ENCODE results near the gene TMA16.
"Not testable (repeated sequence)": the region's sequence is repeated elsewhere in the genome, so short reads cannot be mapped to it uniquely, and the experiment has no call there.

The TMA16 gene

DNA sequence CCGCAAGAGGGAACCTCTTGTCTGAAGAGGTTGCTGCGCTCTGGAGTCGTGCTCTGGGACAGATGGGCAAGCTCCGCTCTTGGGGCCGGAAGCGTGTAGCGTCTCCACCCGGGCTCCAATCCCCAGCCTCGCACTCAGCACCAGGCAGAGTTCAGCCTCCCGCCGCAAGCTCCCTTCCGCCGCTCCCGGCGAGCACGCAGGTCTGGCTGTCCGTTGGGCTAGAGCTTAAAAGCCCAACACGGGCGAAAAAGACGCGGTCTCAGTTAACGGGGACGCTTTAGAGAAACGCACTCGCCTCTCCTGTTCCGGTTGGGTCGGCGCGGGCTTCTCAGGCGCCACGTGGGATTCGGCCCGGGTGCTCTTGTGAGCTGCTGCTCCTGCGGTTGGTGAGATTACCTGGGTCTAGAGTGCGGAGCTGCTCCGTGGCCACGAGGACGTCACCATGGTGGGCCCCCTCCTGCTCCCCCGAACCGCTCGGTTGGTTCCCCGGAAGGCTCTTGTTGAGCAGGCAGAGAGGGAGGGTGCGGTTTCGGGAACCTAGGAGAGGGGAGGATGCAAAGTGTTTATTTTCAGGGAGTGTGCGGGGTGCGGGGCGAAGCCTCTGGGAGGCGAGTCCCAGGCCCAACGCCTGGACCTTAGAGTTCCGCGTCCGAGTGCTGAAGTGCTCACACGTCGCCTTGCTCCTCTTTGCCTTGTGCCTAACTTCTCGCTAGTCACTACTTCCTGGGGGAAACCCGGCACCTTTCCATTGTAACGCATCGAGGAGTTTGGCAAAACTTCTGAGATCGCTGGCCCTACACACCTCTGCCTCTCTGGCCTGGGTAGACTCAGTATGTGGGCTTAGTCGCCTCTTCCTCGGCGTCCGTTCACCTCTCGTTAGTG is at the start of gene TMA16:
TMA16 (plus strand) TSS at position 331 of the 882 bp plus-strand sequence; CDS start at position 443, 112 bp downstream.
- peak; percentile 77 for DNase-seq

DNA sequence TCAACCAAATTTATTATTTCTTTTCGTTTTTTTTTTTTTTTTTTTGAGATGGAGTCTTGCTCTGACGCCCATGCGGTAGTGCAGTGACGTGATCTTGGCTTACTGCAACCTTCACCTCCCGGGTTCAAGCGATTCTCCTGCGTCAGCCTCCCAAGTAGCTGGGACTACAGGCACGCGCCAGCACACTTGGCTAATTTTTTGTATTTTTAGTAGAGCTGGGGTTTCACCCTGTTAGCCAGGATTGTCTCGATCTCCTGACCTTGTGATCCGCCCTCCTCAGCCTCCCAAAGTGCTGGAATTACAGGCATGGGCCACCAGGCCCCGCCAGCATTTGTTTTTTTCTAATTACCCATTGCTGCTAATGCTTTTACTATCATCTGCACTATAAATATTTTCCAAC is 47.5 kb upstream of the TMA16 start:
- not testable (repeated sequence) for DNase-seq

DNA sequence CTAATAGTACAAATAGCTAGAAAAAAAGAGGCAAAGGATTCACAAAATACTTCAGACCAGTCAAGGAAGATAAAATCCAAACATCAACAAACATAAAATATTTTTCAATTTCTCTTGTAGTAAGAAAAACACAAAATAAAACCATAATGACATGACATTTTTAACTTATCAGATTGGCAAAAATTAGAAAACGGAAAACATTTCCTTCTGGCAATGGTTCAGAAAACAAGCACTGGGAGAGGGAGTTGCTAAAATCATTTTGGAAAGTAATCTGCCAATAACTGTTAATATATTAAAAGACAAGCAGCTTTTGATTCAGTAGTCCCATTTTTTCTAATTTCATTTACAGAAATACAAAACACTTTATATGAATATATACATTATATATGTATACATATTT is 47.0 kb upstream of the TMA16 start:
- DNase-seq = no peak

DNA sequence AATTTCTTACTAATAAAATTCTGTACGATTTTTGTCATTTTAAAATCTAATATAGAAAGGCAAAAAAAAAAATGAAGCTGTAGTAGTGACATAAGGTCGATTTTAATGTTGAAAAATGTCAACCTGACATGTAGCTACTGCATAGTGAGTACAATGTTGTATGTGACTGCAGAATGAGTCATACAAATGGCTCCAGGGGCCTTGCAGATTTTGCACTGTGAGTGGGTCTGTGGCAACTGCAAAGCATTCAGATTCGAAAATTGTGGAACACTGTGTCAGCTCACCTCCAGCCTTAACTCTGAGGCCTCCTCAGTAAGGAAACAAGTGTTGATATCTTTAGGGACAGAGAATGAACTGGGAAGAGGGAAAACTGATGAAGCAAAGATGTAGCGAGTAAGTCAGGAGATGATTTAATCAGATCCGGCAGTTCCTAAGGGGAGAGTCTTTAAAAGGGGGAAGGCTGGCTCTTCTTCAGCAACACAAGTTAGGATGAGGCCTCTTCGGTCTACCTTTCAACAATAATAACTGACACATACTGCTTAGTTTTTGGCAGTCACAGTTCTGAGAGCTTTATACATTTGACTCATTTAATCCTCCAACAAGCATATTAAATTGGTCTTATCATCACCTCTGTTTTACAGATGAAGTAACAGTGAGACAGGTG is 45.8 kb upstream of the TMA16 start:
- DNase-seq = no peak

DNA sequence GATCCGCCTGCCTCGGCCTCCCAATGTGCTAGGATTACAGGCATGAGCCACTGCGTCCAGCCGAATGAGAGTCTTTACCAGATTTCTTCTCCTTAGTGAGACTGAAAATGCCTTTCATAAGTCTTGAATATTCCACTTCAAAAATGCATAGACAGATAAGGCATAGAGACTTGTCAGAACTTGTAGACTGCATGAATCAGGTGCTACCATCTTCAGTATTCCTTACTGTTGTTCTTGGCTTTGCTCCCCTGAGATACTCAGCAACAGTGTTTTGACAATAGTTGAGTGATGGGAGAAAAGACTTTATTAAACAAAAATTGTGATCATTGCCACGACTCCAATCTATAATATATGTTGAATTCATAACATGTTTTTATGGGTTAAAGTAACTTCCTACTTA is 31.9 kb upstream of the TMA16 start:
- DNase-seq = no peak

DNA sequence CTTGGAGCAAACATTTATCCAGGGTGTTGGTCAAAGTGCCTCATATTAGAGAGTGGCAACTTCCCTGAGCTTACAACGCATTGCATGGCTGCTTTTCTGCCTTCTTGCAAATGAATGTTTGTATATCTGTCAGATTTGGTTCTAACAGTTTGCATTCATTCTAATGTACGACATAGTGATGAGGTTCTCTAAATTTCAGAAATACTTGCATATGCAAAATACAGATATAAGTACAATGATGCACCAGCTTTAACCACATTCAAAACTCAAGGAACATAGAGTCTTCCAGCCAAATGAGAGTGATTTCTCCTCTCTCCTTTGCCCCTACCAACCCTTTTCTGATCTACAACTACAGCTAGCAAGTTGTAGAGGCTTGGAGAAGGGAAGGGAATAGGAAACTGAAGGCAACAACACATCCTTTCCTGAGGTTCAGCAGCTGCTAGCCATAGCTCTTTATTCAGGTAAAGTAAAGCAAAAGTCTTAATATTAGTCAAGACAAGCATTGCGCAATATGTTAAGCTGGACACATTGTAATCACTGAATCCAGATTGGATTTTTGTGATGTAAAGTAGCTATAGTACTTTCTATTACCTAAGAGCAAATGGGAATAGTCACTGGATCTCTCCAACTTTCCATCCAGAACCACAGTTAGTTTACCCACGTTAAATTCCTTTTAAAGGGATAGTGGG is 27.3 kb upstream of the TMA16 start:
- DNase-seq = no peak

DNA sequence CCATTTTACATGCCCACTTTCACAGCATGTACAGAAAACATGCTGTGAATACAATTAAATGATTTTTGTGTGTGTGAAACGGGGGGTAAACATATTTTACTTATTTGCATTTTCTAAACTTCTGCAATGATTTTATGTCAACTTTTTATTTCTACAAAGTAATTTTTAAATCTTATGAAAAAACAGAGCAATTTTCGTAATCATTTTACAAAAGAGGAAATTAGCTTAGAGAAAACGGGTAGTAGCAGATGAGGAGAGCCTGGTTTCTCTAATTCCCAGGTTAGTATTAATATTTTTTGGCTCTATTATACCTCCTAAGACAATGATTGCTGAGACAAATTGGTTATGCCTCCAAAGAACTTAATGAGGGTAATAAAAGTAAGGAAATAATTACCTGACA is 24.1 kb upstream of the TMA16 start:
- DNase-seq = no peak

DNA sequence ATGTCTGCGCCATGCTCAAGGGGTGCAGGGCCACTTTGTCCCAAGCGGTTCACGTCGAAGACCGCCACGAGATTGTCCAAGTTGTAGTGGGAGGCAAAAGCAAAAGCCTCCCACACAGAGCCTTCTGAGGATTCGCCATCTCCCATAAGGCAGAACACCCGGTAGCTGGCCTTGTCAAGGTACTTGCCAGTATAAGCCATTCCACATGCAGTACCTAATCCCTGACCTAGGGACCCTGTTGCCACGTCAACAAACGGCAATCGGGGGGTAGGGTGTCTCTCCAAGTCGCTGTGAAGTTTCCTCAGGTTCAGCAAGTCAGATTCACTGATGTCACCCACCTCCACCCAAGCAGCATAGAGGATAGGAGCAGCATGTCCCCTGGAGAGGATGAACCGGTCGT is 21.4 kb upstream of the TMA16 start:
- no peak for DNase-seq

DNA sequence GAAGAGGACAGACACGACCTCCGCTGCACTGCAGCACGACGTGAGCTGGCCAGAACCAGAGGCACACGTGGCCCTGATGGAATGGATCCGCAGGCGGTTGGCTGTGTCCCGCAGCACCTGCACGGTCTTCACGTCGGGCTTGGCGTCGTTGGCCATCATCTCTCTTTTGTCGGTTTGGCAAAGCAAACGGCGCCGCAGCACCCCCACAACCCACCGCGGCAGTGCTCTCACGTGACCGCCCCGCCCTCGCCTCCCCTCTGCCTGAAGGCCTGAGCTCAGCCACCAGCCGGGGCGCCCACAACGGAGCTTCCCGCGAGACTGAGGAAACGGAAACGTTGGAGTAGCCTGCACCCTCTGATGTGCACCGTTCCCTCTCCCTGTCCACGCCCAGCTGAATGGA is 20.9 kb upstream of the TMA16 start, which contains the start of gene TKTL2:
TKTL2 (minus strand) TSS at position 179 of the 400 bp plus-strand sequence; CDS start at position 159, 20 bp downstream.
- no peak for DNase-seq

DNA sequence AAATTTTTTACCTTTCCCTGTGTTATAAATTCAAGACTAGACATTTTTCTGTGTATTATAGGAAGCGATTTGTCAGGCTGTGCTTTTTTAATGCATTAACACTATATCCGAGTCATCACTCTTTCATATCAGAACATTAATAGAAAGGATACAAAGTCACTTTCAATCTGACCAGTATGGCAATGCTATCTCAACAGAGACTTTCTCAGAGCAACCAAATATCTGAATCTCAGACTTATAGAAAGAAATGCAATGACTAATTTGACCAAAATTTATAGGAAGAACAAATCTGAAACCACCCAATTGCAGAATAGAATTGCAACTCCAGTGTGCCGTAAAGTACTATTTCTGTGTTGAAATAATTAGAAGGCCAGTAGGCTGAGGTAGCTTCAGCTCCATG is 20.5 kb upstream of the TMA16 start:
- no peak for DNase-seq

DNA sequence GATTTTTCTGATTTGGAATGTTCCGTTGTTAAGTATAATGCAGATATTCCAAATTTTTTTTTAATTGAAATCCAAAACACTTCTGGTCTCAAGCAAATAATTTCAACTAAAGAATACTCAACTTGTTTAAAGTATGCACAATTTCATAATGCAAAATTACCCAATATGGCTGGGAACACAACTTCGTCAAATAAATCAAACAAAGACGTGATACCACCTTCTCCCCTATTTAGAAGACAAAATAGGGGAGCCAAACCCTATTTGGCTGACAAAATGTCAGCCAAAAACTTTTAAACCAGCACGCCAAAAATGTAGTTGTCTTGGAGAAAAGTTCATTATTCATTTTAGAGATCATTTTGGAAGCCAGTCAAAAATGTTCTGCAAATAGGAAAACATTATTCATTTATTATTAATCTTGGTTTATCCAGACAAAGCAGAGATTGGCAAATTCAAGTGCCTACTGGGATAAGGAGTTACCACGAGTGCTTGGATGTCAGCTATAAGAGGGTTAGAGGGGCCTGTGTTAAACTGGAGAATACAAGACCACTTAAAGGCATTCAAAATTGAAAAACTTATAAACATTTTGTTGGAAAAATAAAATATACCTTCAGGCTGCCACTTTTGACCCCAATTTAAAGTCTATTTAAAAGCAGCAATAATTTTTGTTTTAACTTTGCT is 17.6 kb upstream of the TMA16 start:
- no peak for DNase-seq

DNA sequence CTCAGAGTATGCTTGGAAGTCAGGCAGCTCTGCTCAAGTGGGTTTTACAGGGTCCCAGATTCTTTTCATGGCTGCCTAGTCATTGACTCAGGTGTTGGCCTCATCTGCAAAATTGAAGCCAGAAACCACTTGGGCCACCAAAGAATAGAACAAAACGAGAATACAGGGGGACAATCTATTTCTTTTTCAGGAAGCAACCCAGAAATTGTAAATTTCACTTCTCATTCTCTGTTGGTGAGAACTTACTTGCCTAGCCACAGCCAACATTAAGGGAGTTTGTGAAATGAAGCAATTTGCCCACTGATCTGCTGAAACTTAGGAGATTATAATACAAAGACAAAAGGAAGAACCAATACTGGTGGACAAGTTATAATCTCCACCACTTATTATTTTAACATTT is 12.3 kb upstream of the TMA16 start:
- no peak for DNase-seq

DNA sequence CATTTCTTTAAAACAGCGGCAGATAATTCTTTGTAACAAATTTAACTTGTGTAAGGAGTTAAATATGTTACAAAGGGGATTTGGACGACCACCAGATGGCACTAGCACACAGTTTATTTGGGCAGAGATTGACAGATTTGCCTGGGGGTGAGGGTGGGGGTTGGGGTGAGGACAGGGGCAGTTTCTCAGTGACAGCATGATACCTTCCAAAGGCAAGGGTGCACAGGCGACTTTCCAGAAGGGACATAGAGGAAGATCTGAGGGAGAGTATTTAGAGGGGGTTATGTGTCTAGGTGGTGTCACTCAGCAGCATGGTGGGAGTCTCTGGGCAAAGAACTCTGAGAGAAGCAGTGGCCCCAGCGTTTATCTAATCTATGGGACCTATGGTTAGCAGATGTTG is 9.6 kb upstream of the TMA16 start:
- no peak for DNase-seq

DNA sequence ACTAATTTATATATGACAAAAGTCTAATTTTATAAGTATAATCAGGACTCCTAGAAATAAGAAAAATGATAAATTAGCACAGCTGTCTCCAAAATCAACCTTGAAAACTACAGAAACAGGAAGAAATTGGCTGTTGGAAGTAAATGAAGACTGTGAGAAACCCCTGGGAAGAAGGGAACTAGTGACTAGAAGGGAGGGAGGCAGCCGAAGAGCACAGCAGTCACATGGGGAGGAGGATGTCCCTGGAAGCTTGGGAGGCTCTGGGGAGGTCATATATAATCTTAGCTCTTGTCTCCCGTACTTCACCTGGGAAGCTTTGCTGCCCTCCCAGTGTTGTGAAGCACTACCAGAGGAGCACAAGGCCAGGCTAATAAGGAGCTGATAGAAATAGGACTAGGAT is 8.9 kb upstream of the TMA16 start:
- no peak for DNase-seq

DNA sequence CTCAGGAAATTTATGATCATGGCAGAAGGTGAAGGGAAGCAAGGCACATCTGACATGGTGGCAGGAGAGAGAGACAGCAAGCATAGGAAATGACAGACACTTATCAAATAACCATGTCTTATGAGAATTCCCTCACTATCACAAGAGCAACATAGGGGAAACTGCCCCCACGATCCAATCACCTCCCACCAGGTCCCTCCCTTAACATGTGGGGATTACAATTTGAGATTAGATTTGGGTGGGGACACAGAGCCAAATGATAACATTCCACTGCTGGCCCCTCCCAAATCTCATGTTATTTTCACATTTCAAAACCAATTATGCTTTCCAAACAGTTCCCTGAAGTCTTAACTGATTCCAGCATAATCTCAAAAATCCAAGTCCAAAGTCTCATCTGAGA is 8.2 kb upstream of the TMA16 start:
- no peak for DNase-seq

DNA sequence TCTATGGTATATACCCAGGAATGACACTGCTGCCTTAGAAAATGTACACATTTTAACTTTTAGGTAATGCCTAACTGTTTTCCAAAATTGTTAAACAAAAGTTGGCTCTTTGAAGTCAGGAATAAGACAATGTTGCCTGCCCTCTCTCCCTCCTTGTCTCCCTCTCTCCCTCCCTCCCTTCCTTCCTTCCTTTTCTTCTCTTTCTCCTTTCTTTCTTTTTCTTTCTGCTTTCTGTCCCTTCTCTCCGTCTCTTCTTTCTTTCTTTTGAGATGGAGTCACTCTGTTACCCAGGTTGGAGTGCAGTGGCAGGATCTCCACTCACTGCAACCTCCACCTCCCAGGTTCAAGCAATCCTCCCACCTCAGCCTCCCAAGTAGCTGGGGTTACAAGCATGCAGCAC is 4.6 kb upstream of the TMA16 start:
- no peak for DNase-seq

DNA sequence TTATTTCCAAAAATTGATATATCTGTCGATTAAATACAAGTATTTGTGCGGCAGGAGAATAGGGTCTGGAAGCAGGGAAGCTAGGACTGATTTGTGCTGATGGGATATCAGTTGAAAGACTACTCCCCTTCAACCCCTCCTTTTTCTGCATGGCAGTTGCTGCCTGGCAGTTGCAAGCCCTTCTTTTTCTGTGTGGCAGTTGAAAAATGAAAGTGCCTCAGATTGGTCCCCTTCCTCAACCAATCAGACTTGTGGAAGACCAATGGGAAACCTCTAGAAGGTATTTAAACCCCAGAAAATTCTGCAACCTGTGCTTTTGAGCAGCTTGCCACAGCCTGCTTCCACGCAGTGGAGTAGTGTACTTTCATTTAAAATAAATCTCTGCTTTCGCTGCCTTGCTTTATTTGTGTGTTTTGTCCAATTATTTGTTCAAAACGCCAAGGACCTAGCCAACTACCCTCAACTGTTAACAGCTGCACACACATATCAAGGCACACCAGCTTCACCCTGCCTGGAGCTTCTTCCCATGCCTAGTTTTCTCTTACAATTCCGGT is 1.5 kb upstream of the TMA16 start:
- DNase-seq = no peak

DNA sequence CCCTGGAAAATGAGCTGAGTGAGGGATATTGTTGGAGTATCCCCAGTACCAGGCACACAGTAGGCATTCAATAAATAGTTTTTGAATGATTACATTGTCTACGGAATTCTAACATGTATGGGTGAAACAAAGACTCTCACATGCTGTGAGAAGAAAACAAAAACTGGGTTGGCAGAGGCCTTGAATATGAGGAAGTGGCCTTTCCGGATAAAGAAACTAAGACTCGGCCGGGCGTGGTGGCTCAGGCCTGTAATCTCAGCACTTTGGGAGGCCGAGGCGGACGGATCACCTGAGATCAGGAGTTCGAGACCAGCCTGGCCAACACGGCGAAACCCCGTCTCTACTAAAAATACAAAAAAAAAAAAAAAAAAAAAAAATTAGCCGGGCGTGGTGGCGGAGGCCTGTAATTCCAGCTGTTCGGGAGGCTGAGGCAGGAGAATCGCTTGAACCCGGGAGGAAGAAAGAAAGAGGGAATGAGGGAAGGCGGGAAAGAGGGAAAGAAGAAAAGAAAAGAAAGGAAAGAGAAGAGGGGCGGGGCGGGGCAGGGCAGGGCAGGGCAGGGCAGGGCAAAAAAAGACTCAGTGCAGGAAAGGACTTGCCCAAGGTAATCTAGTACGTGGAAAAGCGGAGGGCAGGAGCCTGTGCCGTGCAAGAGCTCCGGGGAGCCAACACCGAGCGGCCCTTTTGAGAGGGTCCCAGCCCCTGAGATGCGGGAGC is 689 bp upstream of the TMA16 start:
- no peak for DNase-seq

DNA sequence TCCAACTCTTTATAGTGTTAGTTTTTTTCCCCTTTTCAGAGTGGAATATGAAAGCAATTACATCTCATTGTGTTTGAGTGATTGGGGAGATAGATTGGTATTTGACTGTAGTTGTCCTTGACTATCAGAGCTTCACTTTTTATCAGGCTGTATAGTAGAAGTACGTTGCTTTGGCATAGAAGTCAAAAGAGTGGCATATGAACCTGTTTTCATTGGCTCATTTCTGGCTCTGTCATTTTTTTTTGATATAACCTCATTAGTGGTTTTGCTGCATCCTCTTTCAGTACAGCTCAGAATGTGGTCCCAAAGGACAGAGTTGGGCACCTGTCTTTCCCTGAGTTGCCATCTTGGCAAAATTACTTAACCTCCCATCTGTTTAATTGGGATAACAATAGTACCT is 1.4 kb downstream of the TMA16 start:
- DNase-seq = no peak

DNA sequence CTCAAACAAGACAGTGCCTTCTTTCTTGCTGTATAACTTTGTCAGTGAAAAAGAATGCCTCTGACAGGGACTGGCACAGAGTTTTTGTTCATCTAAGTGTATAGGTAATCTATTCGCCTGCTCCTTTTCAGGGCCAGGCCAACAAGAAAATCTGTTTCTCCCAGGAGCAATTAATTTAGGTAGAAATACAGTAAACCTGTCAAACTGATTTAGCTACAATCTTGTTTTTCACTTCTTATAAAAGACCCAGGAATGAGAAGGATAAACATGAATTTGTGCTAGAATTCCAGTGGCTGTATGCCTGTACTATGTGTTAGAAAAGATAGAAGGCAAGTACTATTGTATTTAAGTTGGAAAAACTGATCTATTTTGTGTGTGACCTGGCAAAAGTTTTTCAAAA is 6.1 kb downstream of the TMA16 start:
- no peak for DNase-seq

DNA sequence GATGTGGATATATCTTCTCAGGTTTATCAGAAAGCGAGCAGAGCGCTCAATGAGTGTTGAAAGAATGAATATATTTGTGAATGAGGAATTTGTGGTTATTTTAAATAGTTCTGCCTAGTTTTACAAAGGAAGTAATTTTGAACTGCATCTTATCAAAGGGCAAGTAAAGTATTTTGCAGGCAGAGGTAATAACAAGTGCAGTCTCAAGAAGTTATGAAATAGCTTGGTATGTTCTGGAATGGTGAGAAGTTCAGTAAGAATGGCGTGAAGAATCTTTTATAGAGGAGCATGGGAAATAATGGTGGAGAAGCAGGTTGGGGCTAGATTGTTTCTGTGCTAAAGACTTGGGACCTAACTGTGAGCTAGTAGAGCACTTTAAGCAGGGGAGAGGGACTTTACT is 10.9 kb downstream of the TMA16 start:
- DNase-seq = no peak

DNA sequence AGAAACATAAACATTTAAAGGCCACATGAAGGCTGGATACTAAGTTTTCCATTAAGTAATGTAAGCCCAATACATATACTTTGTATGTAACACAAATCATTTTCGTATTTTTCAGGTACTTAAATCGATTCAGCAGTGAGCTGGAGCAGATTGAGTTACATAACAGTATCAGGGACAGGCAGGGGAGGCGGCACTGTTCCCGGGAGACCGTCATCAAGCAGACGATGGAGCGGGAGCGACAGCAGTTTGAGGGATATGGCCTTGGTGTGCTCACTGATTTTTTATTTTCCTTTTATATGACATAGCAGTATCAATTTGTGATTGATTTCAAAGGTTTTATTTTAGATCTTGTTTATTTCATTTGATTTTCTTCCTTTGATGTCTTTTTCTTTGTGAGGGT is 20.7 kb downstream of the TMA16 start:
- no peak for DNase-seq

Measured in NCI-H774 (cell line).